CD4-positive, alpha-beta T cell treated with Interleukin-4 for 1 hour (primary cell): ENCODE results near the gene PLXNB1.
"Not testable (repeated sequence)": the region's sequence is repeated elsewhere in the genome, so short reads cannot be mapped to it uniquely, and the experiment has no call there.

Experiments used
- DNase-seq, 2 donors: peaks; one replicate each; pipeline ENCODE4 v3.0.0-alpha.2; 2020 to 2022

The PLXNB1 gene, protein sequence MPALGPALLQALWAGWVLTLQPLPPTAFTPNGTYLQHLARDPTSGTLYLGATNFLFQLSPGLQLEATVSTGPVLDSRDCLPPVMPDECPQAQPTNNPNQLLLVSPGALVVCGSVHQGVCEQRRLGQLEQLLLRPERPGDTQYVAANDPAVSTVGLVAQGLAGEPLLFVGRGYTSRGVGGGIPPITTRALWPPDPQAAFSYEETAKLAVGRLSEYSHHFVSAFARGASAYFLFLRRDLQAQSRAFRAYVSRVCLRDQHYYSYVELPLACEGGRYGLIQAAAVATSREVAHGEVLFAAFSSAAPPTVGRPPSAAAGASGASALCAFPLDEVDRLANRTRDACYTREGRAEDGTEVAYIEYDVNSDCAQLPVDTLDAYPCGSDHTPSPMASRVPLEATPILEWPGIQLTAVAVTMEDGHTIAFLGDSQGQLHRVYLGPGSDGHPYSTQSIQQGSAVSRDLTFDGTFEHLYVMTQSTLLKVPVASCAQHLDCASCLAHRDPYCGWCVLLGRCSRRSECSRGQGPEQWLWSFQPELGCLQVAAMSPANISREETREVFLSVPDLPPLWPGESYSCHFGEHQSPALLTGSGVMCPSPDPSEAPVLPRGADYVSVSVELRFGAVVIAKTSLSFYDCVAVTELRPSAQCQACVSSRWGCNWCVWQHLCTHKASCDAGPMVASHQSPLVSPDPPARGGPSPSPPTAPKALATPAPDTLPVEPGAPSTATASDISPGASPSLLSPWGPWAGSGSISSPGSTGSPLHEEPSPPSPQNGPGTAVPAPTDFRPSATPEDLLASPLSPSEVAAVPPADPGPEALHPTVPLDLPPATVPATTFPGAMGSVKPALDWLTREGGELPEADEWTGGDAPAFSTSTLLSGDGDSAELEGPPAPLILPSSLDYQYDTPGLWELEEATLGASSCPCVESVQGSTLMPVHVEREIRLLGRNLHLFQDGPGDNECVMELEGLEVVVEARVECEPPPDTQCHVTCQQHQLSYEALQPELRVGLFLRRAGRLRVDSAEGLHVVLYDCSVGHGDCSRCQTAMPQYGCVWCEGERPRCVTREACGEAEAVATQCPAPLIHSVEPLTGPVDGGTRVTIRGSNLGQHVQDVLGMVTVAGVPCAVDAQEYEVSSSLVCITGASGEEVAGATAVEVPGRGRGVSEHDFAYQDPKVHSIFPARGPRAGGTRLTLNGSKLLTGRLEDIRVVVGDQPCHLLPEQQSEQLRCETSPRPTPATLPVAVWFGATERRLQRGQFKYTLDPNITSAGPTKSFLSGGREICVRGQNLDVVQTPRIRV (N-terminal part only)

DNA sequence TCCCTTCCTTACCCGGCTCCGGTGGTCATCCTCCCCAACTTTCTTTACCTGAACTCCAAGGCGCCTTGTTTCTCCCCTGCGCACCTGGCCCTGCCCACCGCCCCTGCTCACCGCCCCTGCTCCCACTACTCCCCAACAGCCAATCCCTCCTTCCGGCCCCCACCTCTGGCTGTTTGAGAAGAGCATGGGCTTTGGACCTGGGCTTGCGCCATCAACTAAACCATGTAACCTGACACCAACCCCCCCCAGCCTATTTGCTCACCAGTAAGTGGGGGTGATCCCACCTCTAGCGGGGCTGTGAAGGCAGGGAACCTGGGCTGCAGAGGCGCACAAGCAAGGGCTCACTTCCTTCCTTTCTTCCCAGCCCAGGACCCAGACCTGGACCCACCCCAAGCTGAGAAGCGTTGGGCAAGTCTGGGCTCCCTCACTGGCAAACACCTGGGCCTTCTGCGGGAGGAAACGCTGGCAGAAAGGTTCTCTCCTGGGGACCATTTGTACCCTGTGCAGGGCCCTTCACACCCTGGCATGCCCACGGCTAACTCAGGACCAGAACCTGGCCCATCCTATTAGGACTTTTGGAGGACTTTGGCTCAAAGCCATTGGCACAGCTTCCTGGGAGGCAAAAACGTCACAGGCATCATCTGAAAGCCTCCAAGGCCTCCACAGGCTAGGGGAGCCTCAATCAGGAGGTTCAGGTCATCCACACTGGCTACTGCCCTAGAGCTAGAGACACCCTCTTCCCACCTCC, at the start of gene PLXNB1:
Gene PLXNB1, minus strand, starts transcription at position 127 of the 748 bp plus-strand sequence. CDS start 5,475 bp downstream, outside the sequence.
- no peak for DNase-seq

DNA sequence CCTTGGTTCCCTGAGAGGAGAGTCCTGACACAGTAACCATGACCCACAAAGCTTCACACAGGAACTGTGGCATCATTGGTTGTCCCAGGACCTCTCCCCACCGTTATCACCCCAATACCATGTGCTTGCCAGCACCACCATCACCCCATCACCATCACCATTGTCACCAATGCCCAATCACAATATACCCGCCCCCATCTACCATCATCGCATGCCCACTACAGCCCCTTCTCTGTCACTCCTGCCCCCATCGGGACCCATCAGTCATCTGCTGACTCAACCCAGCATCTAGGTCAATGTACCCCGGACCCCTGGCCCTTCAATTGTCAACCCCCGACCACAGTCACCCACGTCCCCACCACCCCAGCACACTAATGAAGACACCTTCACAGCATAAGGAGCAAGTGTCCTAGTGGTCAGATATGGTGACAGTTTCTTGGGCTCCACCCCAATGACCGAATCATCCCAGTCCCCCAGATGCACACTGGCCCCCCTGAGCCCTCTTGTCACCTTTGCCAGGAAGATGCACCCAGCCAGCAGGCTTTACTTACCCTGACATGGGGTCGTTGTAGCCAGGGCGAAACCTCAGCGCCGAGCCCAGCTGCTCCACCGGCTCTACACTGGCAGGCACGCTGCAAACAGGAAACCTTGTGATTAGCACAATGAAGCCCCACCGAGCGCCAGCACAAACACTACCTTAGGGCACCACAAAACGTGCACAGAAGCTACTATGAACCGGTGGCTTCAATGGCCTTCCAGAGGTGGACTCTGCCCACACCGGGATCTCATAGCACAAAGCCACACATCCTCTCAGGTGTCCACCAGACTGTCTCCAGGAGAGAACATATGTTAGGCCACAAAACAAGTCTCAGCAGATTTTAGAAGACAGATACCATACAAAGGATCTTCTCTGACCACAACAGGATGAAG, 49.0 kb upstream of the PLXNB1 start:
- peak; percentile 52 to 77 for DNase-seq

DNA sequence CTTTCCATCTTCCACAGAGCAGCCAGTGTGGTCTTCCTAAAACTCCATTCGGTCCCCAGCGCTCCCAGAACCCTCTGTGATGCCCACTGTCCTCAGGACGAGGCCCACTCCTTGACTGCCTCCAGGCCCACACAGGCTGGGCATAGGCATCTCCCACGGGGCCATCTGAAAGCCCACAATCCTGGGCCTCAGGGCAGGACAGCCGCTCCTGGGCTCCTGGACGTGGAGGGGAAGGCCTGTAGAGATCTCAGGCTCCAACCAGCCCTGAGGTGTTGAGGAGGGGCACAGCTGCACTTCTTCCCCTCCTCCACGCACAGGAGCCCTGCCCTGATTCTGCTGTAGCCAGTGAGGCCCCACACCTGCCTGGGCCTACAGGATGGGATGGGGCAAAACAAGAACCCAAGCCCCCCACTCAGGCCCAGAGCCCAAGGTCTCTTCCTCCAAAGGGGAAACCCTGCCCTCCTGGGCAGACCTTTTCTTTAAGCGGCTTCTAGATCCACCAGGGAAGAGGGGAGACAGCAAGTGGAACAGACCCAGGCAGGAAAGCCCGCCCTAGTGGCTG, 48.2 kb upstream of the PLXNB1 start:
- no peak for DNase-seq

DNA sequence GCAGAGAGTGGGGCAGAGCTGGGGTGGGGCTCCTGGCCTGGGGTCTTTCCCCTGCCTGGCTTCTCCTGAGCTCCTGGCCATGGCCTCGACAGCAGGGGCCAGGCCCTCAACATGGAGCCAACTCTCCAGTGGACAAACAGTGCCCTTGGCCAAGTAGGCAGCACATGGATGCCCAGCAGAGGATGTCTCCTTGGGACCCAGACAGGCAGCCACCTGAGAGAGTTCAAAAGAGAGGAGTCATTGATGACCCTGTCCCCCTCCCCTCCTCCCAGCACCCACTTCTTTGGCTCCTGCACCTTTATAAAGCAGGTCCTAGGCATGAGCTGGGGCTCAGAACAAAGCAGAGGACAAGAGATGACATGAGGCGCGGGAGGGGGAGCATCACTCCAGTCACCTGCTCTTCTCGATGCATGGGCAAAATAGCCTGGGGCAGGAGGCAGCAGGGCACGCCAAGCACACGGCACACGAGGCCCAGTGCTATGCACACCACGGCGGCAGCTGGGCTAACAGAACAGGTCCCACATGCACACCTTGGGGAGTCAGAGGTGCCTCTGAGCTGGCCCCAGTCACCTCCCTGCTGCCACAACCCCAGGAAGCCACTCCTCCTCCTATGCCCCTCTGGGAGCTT, 46.7 kb upstream of the PLXNB1 start:
- DNase-seq, result no peak

DNA sequence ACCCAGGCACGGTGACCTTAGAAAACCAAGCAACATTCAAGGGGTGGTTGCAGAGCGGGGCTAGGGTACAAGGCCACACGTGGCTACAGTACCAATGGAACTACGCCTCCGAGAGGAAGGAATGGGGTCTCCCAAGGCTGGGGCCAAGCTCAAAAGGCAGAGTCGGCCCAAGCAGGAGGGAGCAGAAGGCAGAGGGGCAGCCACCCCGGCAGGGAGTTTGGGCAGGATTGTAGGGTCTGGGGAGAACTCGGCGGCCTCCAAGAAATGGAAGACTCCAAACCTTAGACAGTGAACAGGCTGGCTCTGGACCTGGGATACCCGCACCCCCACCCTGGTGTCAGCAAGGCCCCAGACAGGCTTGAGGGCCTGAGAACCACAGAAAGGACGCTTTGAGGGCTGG, 45.3 kb upstream of the PLXNB1 start:
- DNase-seq, result no peak

DNA sequence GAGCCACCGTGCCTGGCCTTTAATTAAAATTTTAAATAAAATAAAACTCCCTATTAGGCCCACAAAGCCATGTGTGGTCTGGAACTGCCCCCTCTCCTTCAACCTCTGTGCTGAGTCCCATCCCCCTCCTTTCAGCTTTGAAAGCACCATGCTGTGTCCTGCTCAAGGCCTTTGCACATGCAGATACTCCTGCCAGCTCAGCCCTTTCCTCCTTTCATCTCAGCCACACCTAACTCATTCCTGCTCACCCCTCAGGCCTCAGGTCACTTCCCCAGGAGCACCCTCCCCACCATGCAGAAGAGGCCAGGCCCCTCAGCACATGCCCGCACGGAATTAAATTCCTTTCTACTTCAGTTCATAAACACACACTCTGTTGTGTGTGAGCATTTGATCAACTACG, 44.7 kb upstream of the PLXNB1 start:
- no peak for DNase-seq

DNA sequence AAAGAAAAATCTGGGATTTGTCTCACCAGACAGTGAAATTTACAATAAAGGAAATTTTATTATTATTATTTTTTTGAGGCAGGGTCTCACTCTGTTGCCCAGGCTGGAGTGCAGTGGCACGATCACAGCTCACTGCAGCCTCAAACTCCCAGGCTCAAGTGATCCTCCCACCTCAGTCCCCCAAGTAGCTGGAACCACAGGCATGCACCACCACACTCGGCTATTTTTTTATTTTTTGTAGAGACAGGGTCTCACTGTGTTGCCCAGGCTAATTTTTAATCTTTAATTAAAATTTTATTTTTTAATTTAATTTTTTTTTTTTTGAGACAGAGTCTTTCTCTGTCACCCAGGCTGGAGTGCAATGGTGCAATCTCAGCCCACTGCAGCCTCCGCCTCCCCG, 44.1 kb upstream of the PLXNB1 start:
- not testable (repeated sequence) for DNase-seq

DNA sequence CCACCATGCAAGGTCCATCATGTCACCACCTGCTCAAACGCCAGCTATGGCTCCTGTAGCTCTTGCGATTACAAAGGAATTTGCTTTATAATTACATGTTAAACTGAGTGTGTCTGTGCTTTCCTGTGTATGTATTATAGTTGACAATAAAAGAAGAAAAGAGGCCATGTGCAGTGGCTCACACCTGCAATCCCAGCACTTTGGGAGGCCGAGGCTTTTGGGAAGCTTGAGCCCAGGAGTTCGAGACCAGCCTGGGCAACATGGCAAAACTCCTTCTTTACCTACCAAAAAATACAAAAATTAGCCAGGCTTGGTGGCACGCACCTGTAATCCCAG, 43.7 kb upstream of the PLXNB1 start:
- no peak for DNase-seq

DNA sequence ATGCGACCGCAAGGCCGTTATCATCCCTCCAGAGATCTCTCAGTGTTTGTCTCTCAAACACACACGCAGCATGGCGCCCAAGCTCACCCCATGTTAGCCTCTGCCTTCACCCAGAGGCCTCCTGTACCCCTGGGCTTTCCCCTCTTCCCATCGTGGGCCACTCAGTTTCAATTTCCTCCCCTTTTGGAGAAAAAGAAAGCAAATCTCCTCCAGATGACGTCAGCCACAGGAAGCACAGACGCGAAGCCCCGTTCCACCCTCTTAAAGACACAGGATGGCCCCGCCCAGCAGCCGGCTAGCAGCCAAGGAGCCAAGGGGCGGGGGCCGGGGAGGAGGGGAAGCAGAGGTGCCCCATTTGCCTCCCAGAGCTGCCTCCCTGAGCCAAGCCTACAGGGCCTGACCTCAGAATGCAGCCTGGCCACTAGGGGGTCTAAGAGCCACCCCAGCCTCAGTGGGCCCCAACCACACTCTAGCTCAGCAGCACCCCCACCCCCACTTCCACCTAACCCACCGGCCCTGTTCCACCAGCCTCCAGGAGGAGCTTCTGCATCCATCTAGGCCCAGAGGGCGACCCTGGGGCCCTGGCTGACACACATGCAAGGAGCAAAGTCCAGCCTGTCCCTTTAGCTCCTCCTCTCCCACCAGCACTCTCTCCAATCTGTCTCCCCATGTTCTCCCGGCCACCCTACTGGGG, 43.2 kb upstream of the PLXNB1 start:
- peak; percentile 97 to 98 for DNase-seq

DNA sequence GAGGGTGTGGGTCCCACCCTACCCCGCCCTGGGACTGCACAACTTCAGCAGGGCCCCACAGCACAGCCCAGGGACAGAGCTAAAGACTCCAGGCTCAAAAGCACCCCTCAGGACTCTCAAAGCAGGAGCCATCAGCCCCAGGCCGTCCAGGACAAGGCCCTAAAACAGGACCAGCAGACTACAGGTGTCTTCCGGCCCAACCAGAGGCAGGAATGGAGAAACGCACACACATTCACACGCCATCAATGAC, 42.7 kb upstream of the PLXNB1 start:
- no peak for DNase-seq

DNA sequence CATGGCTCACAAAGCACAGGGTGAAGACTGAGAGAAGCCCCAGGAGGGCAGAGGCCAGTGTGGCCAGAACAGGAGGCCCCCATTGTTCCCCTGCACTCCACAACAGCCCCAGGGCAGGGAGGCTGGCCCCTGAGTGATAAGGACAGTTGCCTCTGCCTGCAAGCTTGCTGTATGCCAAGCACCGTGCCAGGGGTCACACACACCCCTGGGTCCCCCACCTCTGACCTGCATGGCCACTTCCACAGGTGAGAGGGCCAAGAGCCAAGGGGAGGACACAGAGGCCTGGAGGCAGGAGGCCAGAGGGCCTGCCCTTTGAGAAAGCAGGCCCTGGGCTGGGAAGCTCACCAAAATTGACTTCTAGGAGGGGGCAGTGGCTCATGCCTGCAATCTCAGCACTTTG, 40.4 kb upstream of the PLXNB1 start:
- no peak for DNase-seq

DNA sequence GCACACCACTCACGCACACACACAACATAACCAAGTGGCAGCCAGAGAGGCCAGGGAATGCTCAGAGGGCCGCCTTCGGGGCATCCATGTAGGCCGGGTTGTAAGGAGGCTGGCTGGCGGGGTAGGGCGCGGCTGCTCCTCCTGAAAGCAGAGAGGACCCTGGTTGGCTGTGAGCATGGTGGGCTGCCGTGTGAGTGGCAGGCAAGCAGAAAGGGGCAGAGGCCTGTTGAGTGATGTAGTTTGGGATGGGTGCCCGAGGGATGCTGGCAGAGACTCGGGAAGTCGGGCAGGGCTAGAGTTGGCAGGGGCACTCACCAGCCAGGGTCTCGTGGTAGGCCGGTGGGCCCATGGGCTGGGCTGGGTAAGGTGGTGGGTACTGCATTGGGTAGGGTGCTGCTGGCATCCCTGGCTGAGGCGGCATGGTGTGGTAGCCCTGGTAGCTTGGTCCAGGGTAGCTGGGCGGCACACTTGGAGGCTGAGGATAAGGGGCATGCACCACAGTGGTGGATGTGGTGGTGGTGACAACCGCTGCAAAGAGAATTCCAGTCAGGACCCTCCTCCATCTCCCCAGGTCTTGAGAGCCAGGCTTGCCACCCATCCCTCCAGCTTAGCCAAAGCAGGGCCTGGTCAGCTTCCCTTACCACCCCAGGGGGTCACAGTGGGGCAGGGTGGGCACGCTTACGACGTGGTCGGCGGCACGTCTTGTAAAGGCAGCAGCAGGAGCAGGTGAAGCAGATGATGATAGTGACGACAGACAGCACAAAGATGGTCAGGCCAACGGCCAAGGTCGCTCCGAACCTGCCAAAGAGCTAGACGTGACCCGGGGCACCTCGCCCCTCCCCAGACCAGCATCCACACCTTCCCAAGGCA, 39.4 kb upstream of the PLXNB1 start:
- DNase-seq, result no peak

DNA sequence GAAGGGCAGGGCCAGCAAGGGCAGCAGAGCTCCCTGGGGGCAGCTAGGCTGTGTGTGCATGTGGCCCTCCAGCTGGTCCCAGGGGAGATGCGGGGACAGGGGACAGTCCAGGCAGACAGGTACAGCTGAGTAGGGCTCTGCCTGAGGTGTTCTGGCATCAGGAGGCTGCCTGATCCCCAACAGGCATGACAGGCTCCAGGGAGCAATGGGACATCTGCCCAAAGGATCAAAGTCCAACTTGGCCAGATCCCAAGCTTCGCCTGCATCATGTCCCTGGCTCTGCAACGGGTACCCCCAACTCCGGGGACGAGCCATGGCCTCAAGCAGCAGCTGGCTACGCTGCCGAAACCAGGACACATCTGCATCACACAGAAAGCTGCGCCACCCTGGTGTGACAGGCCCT, 38.4 kb upstream of the PLXNB1 start:
- DNase-seq, result no peak

DNA sequence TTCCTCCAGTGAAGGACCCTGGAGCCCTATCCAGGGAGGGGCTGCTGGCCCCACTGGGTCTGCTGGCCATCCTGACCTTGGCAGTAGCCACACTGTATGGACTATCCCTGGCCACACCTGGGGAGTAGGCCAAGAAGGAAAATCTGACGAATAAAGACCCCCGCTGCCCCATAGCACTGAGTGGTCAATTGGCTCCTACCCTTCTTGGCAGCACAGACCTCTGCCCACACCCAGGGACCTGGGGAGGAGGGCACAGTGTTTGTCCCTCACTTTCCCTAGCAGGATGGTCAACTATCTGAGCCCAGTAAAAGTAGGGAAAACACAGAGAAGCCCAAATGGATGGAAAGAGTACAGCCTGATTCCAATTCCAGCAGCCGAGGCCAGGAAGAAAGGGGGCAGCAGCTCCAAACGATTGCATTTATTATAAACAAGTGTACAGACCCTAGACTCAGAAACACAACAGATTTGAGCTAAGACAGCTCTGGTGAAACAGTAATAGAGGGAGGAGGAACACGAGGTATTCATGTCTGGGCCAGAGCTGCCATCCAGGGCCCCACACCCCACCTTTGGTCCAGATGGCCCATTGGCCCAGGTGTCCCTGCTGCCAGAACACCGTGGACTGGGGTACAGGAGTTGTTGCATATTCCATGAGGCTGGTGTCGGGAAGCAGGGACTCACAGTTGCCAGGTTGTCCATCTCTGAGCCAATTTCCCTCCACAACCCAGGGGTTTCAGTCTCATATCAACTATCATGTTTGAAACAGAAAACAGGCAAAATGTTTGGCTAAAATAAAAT, 37.8 kb upstream of the PLXNB1 start:
- no peak for DNase-seq

DNA sequence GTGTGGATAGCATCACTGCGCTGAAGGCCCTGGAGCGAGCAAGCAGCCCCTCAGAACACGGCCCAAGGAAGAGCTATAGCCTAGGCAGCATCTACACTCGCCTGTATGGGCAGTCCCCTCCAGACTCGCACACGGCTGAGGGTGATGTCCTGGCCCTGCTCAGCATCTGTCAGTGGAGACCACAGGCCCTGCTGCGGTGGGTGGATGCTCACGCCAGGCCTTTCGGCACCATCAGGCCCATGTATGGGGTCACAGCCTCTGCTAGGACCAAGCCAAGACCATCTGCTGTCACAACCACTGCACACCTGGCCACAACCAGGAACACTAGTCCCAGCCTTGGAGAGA, 37.2 kb upstream of the PLXNB1 start:
- no peak for DNase-seq

DNA sequence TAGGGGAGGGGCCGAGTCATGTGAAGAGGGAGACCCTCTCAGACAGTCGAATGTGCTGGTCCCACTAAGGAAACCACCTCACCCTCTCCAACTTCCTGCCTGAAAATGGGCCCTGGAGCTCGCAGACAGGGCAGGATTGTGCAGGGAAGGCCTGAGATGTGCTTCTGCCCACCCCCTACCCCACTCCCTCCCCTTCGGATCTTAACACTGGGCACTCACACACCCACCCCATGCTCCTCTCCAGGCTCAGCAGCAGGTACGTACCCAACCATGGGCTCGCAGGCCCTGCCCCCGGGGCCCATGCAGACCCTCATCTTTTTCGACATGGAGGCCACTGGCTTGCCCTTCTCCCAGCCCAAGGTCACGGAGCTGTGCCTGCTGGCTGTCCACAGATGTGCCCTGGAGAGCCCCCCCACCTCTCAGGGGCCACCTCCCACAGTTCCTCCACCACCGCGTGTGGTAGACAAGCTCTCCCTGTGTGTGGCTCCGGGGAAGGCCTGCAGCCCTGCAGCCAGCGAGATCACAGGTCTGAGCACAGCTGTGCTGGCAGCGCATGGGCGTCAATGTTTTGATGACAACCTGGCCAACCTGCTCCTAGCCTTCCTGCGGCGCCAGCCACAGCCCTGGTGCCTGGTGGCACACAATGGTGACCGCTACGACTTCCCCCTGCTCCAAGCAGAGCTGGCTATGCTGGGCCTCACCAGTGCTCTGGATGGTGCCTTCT, 36.7 kb upstream of the PLXNB1 start:
- peak; percentile 22 to 43 for DNase-seq

DNA sequence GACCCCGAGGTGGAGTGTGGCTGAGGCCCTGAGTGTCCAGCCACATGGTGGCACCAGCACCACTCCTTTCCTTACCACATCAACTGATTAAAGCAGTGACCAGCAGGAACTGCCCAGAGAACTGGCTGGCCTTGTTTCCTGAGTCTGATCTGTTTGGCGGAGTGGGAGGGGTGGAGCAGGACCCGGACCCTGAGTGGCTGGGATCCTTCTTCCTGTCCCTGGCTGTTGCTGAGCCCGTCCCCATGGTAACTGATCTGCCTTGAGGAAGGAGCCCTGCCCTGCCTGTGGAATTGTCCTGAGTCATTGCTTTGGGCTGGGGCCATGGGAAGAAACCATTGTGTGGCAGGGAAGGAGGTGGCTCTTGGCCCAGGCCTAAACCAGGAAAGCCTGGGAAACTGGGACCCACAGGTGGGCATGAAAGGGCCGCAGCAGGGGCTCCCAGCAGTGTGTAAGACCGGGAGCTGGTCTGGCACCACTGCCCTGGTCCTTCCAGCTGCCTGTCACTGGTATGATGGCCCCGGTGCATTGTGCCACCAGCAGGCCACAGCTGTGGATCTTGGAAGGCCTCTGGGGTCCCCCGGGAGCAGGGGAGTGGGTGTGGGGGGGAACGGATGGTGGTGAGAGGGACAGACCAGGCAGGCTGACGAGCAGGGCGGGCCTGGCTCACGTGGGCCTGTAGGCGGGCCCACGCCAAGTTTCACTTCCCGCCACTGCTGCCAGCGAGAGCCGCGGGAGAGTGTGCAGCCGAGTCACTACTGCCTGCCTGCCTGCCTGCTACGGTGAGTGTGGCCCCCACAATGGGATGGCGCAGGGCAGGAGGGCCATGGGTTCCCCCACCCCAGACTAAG, 35.9 kb upstream of the PLXNB1 start:
- DNase-seq, result peak; percentile 81 to 92
